Endothelial cell (in vitro differentiated cells): Measurements from ENCODE around the gene SLC39A6. TPM values are rescaled to one million over a fixed set of nuclear protein-coding genes. Genes with fewer than 3 reads are reported as not detected.
"Not testable (repeated sequence)": the region's sequence is repeated elsewhere in the genome, so short reads cannot be mapped to it uniquely, and the experiment has no call there.

Source experiments
- DNase-seq: peaks from one replicate; pipeline ENCODE4 v3.0.0; 2021; ENCODE audit warnings: low spot score
- H3K27ac Mint-ChIP-seq: one replicate; pipeline ENCODE4 v1.8.0; 2021; ENCODE audit warnings: mixed read lengths, inconsistent platforms; ENCODE audit not compliant: unreplicated experiment
- H3K27me3 Mint-ChIP-seq: one replicate; pipeline ENCODE4 v1.8.0; 2021; ENCODE audit warnings: mild to moderate bottlenecking, moderate library complexity, mixed read lengths, inconsistent platforms; ENCODE audit not compliant: unreplicated experiment
- H3K36me3 Mint-ChIP-seq: one replicate; pipeline ENCODE4 v1.8.0; 2021; ENCODE audit warnings: mild to moderate bottlenecking, low read depth, mixed read lengths, inconsistent platforms; ENCODE audit not compliant: unreplicated experiment
- H3K4me1 Mint-ChIP-seq: one replicate; pipeline ENCODE4 v1.8.0; 2021; ENCODE audit warnings: mild to moderate bottlenecking, mixed read lengths, inconsistent platforms; ENCODE audit not compliant: unreplicated experiment
- H3K4me3 Mint-ChIP-seq: one replicate; pipeline ENCODE4 v1.8.0; 2021; ENCODE audit warnings: mild to moderate bottlenecking, mixed read lengths, inconsistent platforms; ENCODE audit not compliant: unreplicated experiment
- H3K9me3 Mint-ChIP-seq: one replicate; pipeline ENCODE4 v1.8.0; 2021; ENCODE audit warnings: mixed read lengths, inconsistent platforms; ENCODE audit not compliant: unreplicated experiment
- total RNA-seq: library from RNA; stranded (reverse); fragmentation: NEBNext Ultra II Directional; extraction: Animal tissue kit (Norgen Biotek cat#: 25700); gene quantifications from one replicate; pipeline ENCODE4 v1.2.1, GENCODE V29; 2021; ENCODE audit not compliant: unreplicated experiment
- TF ChIP-seq, protein P1 (sequence below): fragments of 200-600 bp; sonication (generic); IDR thresholded peaks from one replicate; pipeline ENCODE4 v1.5.0; 2021; ENCODE audit warnings: antibody characterized with exemption; ENCODE audit not compliant: unreplicated experiment

SLC39A6 gene
- total RNA-seq, 1 donor from 2014 or later: 28.2 TPM

DNA sequence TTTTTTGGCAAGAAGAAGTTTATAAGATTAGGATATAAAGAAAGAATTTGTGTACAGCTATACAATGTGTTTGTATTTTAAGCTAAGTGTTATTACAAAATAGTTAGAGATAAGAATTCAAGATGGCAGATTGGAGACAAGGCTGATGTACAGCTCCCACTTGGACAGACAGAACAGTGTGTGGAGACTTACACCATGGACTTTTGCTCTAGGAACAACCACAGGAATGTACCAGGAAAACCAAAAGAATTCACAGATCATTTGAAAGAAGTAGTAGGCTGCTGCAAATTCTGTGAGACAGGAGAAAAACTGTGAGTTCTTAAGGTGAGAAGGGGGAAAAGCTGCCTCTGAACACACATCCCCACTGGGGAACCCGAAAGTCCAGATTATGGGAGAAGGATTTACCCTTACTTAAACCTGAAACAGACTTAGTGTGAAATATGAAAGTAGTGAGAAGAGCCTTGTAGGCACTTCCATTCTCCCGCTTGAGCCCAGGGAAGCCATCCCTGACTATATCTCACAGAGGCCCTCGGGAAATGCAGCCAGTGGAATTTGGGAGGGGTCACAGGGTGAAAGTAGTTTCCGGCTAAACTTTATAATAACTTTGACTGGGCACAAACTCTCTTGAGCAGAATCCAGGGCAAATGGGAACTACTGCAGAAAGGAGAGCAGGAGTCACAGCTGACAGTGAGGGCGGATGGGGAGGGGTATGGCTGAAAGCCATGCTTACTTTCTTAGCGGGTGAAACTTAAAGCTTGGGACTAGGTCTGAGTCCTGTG lies 50.2 kb downstream of the SLC39A6 start:
- no peaks in the 10 kb centered on the region for H3K4me1 Mint-ChIP-seq
- H3K9me3 Mint-ChIP-seq: peaks cover 4% of the 10 kb centered on the region
- no peak for DNase-seq
- TF ChIP-seq, protein P1, sequence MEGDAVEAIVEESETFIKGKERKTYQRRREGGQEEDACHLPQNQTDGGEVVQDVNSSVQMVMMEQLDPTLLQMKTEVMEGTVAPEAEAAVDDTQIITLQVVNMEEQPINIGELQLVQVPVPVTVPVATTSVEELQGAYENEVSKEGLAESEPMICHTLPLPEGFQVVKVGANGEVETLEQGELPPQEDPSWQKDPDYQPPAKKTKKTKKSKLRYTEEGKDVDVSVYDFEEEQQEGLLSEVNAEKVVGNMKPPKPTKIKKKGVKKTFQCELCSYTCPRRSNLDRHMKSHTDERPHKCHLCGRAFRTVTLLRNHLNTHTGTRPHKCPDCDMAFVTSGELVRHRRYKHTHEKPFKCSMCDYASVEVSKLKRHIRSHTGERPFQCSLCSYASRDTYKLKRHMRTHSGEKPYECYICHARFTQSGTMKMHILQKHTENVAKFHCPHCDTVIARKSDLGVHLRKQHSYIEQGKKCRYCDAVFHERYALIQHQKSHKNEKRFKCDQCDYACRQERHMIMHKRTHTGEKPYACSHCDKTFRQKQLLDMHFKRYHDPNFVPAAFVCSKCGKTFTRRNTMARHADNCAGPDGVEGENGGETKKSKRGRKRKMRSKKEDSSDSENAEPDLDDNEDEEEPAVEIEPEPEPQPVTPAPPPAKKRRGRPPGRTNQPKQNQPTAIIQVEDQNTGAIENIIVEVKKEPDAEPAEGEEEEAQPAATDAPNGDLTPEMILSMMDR: no peak
- peaks cover 5% of the 10 kb centered on the region for H3K36me3 Mint-ChIP-seq
- no peak overlapping the region for H3K4me3 Mint-ChIP-seq
- H3K27me3 Mint-ChIP-seq: no peaks in the 10 kb centered on the region
- H3K27ac Mint-ChIP-seq: no peak overlapping the region

DNA sequence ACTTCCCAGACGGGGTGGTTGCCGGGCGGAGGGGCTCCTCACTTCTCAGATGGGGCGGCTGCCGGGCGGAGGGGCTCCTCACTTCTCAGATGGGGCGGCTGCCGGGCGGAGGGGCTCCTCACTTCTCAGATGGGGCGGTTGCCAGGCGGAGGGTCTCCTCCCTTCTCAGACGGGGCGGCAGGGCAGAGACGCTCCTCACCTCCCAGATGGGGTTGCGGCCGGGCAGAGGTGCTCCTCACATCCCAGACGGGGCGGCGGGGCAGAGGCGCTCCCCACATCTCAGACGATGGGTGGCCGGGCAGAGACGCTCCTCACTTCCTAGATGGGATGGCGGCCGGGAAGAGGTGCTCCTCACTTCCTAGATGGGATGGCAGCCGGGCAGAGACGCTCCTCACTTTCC lies 51.4 kb downstream of the SLC39A6 start:
- not testable (repeated sequence) for H3K4me1 Mint-ChIP-seq, H3K9me3 Mint-ChIP-seq, H3K27ac Mint-ChIP-seq, H3K27me3 Mint-ChIP-seq, DNase-seq, H3K36me3 Mint-ChIP-seq, H3K4me3 Mint-ChIP-seq

DNA sequence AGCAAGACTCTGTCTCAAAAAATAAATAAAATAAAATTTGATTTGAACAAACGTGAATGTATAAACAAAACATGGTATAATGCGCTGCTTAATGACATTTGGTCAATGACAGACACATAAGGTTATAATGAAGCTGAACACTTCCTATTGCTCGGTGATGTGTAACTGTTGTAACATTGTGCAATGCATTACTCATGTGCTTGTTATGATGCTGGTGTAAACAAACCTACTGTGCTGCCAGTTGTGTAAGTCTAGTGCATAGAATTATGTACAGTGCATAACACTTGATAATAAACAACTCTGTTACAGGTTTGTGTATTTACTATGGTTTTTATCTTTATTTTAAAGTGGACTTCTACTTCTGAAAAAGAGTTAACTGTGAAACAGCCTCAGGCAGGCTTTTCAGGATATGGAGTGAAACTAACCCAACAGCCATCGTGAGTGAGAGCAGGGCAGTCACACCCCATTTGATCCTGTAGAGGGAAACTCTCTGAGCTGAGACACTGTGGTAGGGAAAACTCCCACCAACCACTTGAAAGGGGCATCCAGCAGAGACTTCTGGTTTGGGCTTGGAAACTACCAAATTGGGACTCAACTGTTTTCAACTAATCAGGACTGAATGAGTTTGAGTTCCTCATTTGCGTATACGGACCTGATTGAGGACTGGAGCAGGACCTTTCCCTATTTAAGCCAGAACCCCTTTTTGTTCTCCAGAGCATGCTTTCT lies 53.1 kb downstream of the SLC39A6 start:
- TF ChIP-seq, protein P1: no peak
- DNase-seq: no peak
- Mint-ChIP-seq H3K27me3 (no peaks in the 10 kb centered on the region), H3K4me1 (no peaks in the 10 kb centered on the region), H3K4me3 (no peak overlapping the region), H3K27ac (no peak overlapping the region), H3K9me3 (no peaks in the 10 kb centered on the region), H3K36me3 (peaks cover 5% of the 10 kb centered on the region)

DNA sequence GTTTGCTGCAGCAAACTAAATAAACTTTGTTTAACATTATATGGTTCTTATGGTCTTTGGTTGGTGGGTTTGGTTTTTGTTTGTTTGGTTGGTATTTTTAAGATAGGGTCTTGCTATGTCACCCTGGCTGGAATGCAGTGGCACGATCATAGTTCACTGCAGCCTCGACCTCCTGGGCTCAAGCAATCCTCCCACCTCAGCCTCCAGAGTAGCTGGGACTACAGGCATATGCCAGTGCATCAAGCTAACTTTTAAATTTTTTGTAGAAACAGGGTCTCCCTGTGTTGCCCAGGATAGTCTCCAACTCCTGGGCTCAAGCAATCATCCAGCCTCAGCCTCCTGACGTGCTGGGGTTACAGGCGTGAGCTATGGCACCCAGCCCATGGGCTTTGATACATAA lies 54.7 kb downstream of the SLC39A6 start:
- Mint-ChIP-seq H3K9me3 (no peaks in the 10 kb centered on the region), H3K4me1 (no peaks in the 10 kb centered on the region), H3K36me3 (peaks cover under 1% of the 10 kb centered on the region), H3K4me3 (no peak overlapping the region), H3K27me3 (no peaks in the 10 kb centered on the region), H3K27ac (no peak overlapping the region)
- TF ChIP-seq, protein P1: no peak
- DNase-seq: no peak

DNA sequence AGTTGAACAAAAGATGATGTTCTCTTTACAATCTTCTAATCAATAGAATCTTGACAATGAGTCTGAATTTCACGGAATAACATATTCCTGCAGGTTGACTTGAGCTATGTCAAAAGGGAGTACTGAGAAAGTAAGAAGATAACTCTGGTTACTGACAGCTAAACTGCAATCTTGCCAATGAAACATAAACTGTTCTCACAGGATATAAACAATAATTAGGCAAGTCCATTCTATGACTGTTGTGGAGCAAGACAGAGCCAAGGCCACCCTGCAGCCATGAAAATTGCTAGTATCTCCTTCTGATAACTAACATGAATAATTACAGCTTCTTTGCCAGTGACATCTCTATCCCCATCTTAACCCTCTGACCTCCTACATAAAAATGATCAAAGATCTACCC lies 55.5 kb downstream of the SLC39A6 start:
- Mint-ChIP-seq H3K27ac (no peak overlapping the region), H3K4me1 (no peaks in the 10 kb centered on the region), H3K27me3 (no peaks in the 10 kb centered on the region), H3K9me3 (no peaks in the 10 kb centered on the region), H3K36me3 (no peaks in the 10 kb centered on the region), H3K4me3 (no peak overlapping the region)
- TF ChIP-seq, protein P1: no peak
- DNase-seq: no peak

DNA sequence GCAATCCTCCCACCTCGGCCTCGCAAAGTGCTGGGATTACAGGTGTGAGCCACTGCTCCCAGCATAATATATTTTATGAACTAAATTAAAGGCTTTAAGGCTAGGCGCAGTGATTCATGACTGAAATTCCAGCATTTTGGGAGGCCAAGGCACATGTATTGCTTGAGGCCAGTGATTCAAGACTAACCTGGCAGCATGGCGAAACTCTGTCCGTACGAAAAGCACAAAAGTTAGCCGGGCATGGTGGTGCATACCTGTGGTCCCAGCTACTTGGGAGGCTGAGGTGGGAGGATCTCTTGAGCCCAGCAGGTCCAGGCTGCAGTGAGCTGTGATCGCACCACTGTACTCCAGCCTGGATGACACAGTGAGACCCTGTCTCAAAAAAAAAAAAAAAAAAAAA lies 56.7 kb downstream of the SLC39A6 start:
- not testable (repeated sequence) for DNase-seq, H3K27me3 Mint-ChIP-seq, H3K9me3 Mint-ChIP-seq, H3K4me3 Mint-ChIP-seq, H3K36me3 Mint-ChIP-seq, H3K4me1 Mint-ChIP-seq, H3K27ac Mint-ChIP-seq
